Fibroblast of lung (primary cell): Measurements from ENCODE around the gene GPC3.
A peak's percentile ranks its signal among the peaks of the same experiment; 100 is the strongest.

Experiments
- CTCF ChIP-seq, 2 donors: IDR thresholded peaks in 1 of 2; conservative IDR thresholded peaks in 1 of 2; 1 replicate in 1 of 2; 2 replicates in 1 of 2; pipeline ENCODE4 v1.5.1; 2011 to 2012; ENCODE audit warnings: low read length in 2 of 2, control low read depth in 1 of 2, inconsistent platforms in 1 of 2, low read depth in 1 of 2, mild to moderate bottlenecking in 1 of 2
- EZH2 ChIP-seq: IDR thresholded peaks from 2 replicates; pipeline ENCODE4 v1.5.1; 2012; ENCODE audit warnings: low read length, control low read depth, mild to moderate bottlenecking; ENCODE audit errors: missing control alignments

DNA sequence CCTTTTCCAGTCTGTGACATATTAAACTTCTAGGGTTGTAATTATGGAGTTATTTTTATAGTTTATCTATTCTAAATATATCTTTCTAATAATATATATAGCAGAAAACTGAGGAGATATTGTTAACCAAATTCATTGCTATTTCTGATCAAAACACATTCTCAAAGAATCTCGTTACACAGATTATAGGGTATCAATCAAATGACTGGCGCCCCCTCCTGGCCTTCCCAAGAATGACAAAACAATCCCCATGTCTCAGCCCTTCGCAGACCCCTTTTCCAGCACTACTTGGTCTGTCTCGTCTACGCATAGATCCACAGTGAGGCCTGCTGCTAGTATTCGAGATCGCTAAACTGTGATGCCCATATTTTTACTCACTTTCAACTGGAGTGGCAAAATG lies 209.3 kb downstream of the GPC3 start:
- TF ChIP-seq CTCF (conservative IDR thresholded peaks at IDR 0.05 in 1 of 2, IDR thresholded peaks at IDR 0.05 in 1 of 2; ENCODE audit: low read depth in 1 of 2, low read length in 2 of 2) (peak; percentile 25 to 57), EZH2 (no peak)
